ENCODE measurements around the gene RDH5.

Gene RDH5

GRCh38 chr12:55712700-55713415 is 7.3 kb upstream of the RDH5 start:
- DNase-seq (ENCODE audit: low read depth in 3 of 3), result no peak

GRCh38 chr12:55713721-55714120 is 6.5 kb upstream of the RDH5 start:
- no peak for DNase-seq (ENCODE audit: low read depth in 3 of 3)

DNA sequence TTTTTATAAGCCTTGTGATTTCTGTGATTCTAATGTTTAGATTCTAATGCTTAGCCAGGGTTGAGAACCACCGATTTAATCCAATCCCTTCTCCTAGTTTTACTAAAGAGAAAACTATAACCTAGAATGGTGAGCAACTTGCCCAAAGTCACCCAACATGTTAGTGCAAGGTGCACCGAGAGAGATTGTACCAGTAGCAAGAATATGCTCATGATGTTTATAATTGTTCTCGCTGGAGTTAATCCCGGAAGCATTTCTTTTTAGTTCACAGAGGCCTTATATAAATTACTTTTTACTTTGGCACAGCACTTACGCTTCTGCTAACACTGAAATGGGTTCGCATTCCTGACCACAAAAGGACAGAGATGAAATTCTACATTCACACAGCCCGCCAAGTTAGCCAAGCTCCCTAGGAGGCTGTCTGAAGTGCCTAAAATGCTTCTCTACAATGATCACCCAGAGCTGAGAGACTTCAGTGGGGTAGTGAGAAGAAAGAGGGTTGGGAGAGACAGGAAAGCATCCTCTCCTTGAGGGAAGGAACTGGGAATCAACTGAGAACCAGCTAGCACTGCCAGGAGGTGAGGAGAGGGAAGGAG is 4.9 kb upstream of the RDH5 start:
- DNase-seq (ENCODE audit: low read depth in 3 of 3), result no peak

- DNase-seq (ENCODE audit: low read depth in 3 of 3), result peak; percentile 90 to 96 (median 91)
These were observed 4.2 kb upstream of the RDH5 start, which contains the start of gene BLOC1S1 for GRCh38 chr12:55715833-55716581. TSS of gene BLOC1S1 (plus strand) at chr12:55716046. CDS start at chr12:55716052, 6 bp downstream.

DNA sequence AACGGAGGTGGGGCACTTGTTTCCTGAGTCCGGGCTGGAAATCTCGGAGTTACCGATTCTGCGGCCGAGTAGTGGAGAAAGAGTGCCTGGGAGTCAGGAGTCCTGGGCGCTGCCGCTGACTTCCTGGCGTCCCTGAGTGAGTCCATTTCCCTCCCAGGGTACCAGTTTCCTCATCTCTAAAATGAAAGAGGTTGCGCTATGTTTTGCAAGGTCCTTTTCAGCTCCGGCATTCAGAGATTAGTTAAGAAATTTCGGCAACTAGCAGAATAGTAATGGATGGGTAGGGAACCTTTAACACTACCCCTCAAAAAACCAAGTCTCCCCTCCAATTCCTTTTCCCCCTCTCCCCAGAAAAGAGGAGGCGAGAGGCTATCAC is 3.6 kb upstream of the RDH5 start:
- no peak for DNase-seq (ENCODE audit: low read depth in 3 of 3)

- DNase-seq (ENCODE audit: low read depth in 3 of 3), result no peak
These were observed 2.9 kb upstream of the RDH5 start for GRCh38 chr12:55717011-55718007.

- no peak for DNase-seq (ENCODE audit: low read depth in 3 of 3)
These were observed 2.2 kb upstream of the RDH5 start for GRCh38 chr12:55718015-55718414.

GRCh38 chr12:55718624-55719275 is 1.4 kb upstream of the RDH5 start:
- DNase-seq (ENCODE audit: low read depth in 3 of 3), result no peak

- DNase-seq (ENCODE audit: low read depth in 3 of 3), result no peak
These were observed 822 bp upstream of the RDH5 start for GRCh38 chr12:55719371-55719770.

- no peak for DNase-seq (ENCODE audit: low read depth in 3 of 3)
These were observed 776 bp downstream of the RDH5 start for GRCh38 chr12:55720894-55721444.

GRCh38 chr12:55721601-55722213 is 1.5 kb downstream of the RDH5 start:
- no peak for DNase-seq (ENCODE audit: low read depth in 3 of 3)

DNA sequence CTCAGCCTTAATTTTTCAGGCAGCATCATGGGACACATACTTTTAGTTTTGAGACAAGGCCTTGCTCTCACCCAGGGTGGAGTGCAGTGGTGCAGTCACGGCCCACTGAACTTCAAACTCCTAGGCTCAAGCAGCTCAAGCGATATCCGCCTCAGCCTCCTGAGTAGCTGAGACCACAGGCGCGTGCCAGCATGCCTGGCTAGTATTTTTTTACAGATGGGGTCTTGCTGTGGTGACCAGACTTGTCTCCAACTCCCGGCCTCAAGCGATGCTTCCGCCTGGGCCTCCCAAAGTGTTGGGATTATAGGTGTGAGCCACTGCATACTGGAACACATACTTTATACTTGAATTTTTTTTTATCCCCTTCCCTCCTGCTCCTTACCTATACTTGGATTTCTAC is 2.8 kb downstream of the RDH5 start:
- DNase-seq (ENCODE audit: low read depth in 3 of 3), result no peak

- DNase-seq (ENCODE audit: low read depth in 3 of 3), result no peak
These were observed 3.5 kb downstream of the RDH5 start for GRCh38 chr12:55723516-55724225.

GRCh38 chr12:55724226-55724939 is 4.2 kb downstream of the RDH5 start:
- peak in 1 of 3 experiments; percentile 66 for DNase-seq (ENCODE audit: low read depth in 3 of 3)

DNA sequence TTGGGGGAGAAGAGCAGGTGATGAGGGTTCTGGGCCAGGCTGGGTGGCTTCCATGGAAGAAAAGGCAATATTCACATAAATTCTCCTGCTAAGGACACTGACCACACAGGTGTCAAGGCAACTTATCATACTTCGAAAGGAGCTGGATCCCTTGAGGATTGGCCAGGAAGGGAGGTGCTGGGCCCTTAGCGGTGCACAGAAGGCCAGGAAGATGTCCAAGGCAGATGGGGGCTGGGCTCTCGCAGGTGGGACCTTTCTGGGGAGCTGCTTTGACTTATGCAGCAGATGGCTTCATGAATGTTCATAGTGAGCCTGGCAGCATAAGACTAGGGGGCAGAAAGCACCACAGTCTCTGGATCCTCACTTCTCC is 4.7 kb downstream of the RDH5 start:
- no peak for DNase-seq (ENCODE audit: low read depth in 3 of 3)

GRCh38 chr12:55725556-55725955 is 5.4 kb downstream of the RDH5 start:
- DNase-seq (ENCODE audit: low read depth in 3 of 3), result no peak

DNA sequence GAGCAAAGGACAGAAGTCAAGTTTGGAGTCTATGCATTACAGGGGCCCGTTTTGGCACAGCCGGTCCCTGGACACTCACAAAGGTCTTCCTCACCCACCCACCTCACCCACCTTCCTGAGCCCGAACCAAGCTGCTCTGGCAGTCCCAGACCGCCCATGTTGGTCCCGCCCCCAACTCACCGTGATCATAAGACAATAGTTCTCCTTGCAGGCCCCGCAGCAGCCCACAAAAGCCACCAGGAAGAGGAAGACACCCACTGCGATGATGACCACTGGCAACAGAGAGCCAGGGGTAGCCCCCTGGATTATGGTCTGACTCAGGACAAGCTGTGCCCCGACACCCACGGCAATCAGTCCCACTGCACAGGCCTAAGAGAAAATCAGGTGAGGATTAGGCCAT is 6.8 kb downstream of the RDH5 start:
- DNase-seq (ENCODE audit: low read depth in 3 of 3), result no peak

GRCh38 chr12:55727643-55728185 is 7.5 kb downstream of the RDH5 start:
- no peak for DNase-seq (ENCODE audit: low read depth in 3 of 3)

Measured in stimulated activated CD4-positive, alpha-beta T cell treated with anti-CD3 and anti-CD28 coated beads, TNF-alpha, amount 100 ng/mL, for 24 hours (primary cell).